ENCODE measurements around the gene PLXNA4.

The PLXNA4 gene

GRCh38 chr7:132560825-132561529 is 15.3 kb downstream of the PLXNA4 start:
- DNase-seq = no peak

- DNase-seq = no peak
Observed at GRCh38 chr7:132560105-132560504, 16.2 kb downstream of the PLXNA4 start.

GRCh38 chr7:132558815-132559214 is 17.5 kb downstream of the PLXNA4 start:
- DNase-seq = no peak

GRCh38 chr7:132557489-132558044 is 18.7 kb downstream of the PLXNA4 start:
- peak; percentile 41 for DNase-seq

- no peak for DNase-seq
Observed at GRCh38 chr7:132554446-132554845, 21.8 kb downstream of the PLXNA4 start.

GRCh38 chr7:132553031-132553430 is 23.2 kb downstream of the PLXNA4 start:
- DNase-seq = no peak

- no peak for DNase-seq
Observed at GRCh38 chr7:132551886-132552285, 24.4 kb downstream of the PLXNA4 start.

GRCh38 chr7:132551439-132551838 is 24.8 kb downstream of the PLXNA4 start:
- no peak for DNase-seq

- DNase-seq = peak; percentile 88
Observed at GRCh38 chr7:132548489-132549078, 27.7 kb downstream of the PLXNA4 start.

GRCh38 chr7:132547821-132548220 is 28.4 kb downstream of the PLXNA4 start:
- DNase-seq = peak; percentile 12

- DNase-seq = no peak
Observed at GRCh38 chr7:132546366-132547127, 29.7 kb downstream of the PLXNA4 start.

- no peak for DNase-seq
Observed at GRCh38 chr7:132545756-132546155, 30.5 kb downstream of the PLXNA4 start.

- DNase-seq = no peak
Observed at GRCh38 chr7:132544999-132545398, 31.3 kb downstream of the PLXNA4 start.

GRCh38 chr7:132544025-132544424 is 32.2 kb downstream of the PLXNA4 start:
- no peak for DNase-seq

GRCh38 chr7:132542895-132543294 is 33.4 kb downstream of the PLXNA4 start:
- DNase-seq = no peak

GRCh38 chr7:132541656-132542055 is 34.6 kb downstream of the PLXNA4 start:
- no peak for DNase-seq

GRCh38 chr7:132537456-132538145 is 38.7 kb downstream of the PLXNA4 start:
- no peak for DNase-seq

- peak; percentile 78 for DNase-seq
Observed at GRCh38 chr7:132536654-132537395, 39.4 kb downstream of the PLXNA4 start.

- DNase-seq = no peak
Observed at GRCh38 chr7:132533916-132534315, 42.4 kb downstream of the PLXNA4 start.

GRCh38 chr7:132532281-132532680 is 44.0 kb downstream of the PLXNA4 start:
- DNase-seq = no peak

- no peak for DNase-seq
Observed at GRCh38 chr7:132531562-132531961, 44.7 kb downstream of the PLXNA4 start.

- no peak for DNase-seq
Observed at GRCh38 chr7:132528695-132529094, 47.6 kb downstream of the PLXNA4 start.
